ENCODE measurements around the gene TOX2.

Gene TOX2

GRCh38 chr20:43914311-43915210, at the start of gene TOX2:
Gene TOX2 (plus strand): TSS chr20:43914852. CDS start chr20:43914892, 40 bp downstream.
- DNase-seq: peak; percentile 44 to 57

GRCh38 chr20:43868091-43868490, 46.6 kb upstream of the TOX2 start:
- no peak for DNase-seq

DNA sequence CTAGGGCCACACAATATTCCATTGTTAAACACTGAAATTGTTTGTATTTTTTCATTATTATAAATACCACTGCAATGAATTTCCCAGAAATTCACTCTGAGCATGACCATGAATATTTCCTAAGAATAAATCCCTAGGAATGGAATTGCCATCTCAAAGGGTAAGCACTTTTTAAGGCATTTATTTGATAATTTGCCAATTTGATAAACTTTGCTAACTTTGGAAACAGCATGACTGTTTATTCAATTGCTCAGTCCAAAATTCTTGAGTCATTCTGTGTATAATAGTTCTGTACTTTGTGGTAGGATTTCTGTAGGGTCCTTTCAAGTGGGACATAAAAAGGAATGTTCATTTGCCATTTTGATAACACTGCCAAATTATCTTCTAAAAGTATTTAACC, 44.2 kb upstream of the TOX2 start:
- DNase-seq: no peak

- no peak for DNase-seq
Measured at GRCh38 chr20:43878776-43879175, 35.9 kb upstream of the TOX2 start.

- no peak for DNase-seq
Measured at GRCh38 chr20:43893930-43894329, 20.7 kb upstream of the TOX2 start.

DNA sequence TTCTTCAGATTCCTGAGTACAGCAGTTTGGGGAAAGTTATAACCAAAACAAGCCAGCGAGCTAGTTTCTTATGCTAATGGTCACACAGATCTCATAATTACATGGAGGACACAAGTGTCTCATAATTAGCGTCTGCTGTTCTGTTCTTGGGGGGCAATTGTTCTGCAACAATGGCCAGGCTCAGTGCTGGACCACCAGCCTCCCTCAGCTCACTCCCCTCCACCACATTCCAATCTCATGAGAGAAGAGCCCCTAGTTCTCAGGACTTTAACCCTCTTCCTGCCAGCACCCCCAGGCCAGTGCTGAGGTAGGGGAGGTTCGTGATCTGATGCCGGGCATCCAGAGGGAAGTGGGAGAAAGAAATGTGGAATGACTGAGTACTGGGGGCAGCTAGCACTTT, 20.2 kb upstream of the TOX2 start:
- DNase-seq: no peak

DNA sequence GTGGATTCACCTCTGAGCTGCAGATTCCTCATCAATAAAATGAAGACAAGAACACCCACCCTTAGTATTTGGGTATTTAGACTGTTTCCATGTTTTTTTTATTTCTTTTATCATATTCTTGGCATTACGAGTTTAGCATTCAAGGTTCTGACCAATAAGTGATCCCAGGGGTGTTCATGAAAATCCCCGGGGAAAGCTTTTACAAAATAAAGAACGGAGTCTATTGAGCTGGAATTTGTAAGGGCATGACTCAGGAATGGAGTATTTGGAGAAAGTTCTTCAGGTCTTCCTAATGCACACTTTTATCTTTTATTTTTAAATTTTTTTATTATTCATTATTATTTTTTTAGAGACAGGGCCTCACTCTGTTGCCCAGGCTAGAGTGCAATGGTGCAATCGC, 19.4 kb upstream of the TOX2 start:
- no peak for DNase-seq

DNA sequence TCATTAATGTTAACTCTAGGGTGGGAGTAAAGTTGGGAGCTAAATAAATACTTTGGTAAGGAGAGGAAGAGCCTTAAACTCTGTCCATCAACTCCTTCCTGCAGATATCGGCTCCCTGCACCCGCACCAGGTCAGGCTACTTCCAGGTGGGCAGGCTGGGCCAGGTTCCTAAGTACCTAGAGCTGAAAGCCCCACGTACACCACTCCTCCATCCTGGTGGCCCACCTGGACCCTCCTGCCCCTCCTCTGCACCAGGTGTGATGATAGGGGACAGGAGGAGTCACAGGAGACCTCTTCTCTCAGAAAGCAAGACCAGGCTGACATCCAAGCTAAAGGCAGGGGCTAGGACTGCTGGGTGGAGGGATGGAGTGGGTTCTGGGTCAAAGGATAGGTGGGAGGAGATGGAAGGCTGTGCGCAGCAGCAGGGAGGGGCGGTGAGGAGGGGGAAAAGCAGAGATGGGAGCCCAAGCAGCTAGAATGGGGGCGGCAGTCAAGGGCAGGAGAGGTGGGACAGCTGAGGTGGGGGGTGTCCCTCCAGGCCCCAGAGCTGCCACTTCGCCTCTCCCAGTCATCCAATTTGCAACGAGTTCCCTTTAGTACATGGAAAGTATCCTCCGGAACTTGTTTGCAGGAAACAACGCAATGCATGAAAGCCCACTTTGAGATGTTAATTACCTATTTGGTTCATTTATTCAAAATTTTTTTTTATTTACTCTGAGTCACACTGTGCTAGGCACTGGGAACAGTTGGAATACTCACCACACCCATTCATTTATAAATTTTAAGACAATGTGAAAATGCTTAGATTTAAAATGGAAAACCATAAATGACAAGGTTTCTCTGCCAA, 15.2 kb upstream of the TOX2 start:
- DNase-seq: no peak

DNA sequence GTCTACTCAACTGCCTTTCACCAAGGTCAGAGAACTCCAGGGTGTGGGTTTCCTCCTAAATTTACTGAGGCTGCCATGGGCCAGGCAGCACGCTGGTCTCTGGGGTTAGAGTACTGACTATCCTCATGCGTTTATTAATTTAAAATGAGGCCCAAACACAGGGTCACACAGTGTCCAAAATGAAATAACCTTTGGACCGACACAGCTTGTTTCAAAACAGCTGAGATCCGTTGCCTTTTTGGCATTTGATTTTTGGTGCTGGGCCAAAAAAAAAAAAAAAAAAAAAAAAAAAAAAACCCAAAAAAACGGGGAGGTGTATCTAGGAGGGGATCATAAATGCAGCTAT, 14.6 kb upstream of the TOX2 start:
- DNase-seq: no peak

DNA sequence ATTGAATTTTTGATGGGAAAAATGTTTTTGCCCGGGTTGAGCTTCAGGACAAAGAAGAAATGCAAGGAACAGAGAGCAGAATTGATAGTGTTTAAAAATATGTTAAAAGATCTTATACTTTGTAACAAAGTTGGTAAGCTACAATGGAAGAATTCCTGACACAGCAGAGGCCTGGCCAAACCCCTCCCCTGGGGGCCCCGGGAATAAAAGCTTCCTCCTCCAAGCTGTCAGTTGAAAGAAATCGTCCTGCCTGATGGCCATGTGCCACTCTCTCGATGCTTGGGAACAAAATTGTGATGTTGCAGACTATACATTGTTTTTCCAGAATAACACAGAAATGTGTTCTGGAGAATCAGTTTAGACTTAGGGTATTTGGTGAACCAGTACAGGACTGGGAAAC, 14.2 kb upstream of the TOX2 start:
- no peak for DNase-seq

GRCh38 chr20:43901296-43901695, 13.4 kb upstream of the TOX2 start:
- DNase-seq: no peak

- no peak for DNase-seq
Measured at GRCh38 chr20:43903953-43904826, 10.5 kb upstream of the TOX2 start.

- DNase-seq: no peak
Measured at GRCh38 chr20:43904827-43905177, 9.8 kb upstream of the TOX2 start.

DNA sequence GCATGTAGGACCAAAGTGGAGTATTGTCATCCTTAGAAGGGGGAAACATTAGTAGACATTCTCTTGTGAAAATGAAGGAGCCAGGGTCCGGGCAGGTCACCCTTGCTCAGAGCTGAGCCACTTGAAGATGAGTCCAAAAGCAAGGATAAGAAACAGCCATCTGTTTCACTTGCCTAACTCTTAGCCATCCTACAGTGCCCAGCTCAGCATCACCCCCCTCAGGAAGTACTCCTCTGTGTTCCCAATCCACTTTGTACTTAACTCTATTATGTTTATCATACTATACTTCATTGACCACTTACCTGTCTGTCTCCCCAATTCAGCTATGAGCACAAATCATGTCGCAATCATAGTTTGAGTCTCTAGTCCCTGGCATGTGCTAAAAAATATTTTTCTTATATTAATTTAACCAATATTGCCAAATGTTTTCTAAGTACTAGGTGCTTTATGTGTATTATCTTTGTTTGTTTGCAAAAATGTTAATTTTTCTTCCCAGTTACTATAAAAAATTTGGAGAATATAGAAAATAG, 8.1 kb upstream of the TOX2 start:
- DNase-seq: no peak

GRCh38 chr20:43909211-43909610, 5.4 kb upstream of the TOX2 start:
- no peak for DNase-seq

- no peak for DNase-seq
Measured at GRCh38 chr20:43909720-43910119, 4.9 kb upstream of the TOX2 start.

DNA sequence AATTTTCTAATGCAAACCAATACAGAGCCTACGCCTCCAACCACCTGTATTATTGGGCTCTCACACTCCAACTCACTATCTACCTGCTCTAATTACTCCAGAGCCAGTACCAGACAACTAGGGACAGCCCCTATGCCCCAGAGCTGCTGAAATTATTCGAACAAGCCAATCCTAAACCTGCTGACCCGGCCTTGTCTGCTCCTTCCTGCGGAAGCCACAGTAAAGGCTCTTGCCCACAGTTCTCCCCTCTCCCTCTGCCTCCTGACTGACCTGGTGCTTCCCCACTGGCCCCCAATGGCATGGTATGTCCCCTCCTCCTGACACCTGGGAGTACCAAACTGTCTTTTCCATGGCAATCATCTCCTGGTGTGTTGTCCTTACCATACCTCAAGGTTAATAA, 4.1 kb upstream of the TOX2 start:
- DNase-seq: no peak

GRCh38 chr20:43911066-43911465, 3.6 kb upstream of the TOX2 start:
- DNase-seq: no peak

DNA sequence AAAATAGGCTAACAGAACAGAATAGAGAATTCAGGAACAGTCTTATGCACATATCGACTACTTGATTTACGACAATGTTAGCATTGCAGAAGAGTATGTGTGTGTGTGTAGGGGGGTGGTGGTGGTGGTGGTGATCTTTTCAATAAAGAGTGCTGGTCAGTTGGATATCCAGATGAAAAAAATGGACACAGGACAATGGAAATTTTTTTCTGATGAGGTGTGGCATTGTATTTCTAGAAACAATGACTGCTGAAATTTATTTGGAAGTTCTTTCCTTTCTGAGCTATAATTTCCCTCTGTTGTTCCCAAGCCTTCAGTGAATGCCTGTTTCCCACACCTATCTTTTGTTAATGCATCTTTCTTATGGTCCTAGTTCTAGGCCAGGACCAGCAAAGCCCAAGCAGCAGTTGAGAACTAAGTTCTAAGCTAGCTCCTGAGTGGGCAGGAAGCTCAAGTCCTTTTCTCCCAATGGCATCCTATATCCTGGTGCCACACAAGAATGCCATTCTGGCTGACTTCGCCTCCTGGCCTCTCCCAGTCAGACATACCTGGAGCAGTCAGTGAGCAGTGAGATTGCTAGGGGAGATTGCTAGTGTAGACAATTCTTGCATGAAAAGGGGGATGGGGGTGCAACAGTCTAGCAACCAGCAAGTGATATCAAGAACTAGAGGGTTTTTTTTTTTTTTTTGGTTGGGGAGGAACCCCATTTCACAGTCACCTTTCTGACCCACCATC, 1.2 kb upstream of the TOX2 start:
- DNase-seq: no peak

GRCh38 chr20:43915211-43916072, 790 bp downstream of the TOX2 start:
- DNase-seq: peak; percentile 39 to 51
